PC-3 (cell line): ENCODE measurements around the gene CBX6.

Experiments
- CTCF ChIP-seq: fragments of 300-600 bp; sonication (generic); conservative IDR thresholded peaks from 2 replicates; pipeline ENCODE4 v1.5.1; 2017; ENCODE audit warnings: antibody characterized with exemption, low read depth, mild to moderate bottlenecking, low read length
- EZH2 ChIP-seq: fragments of 300-600 bp; sonication (generic); IDR thresholded peaks from one replicate; pipeline ENCODE4 v1.6.1; 2017; ENCODE audit warnings: antibody characterized with exemption, mild to moderate bottlenecking, low read length; ENCODE audit not compliant: unreplicated experiment
- EZH2phosphoT487 ChIP-seq: fragments of 300-600 bp; sonication (generic); IDR thresholded peaks from 2 replicates; pipeline ENCODE4 v1.6.1; 2018; ENCODE audit warnings: mild to moderate bottlenecking, antibody characterized with exemption, low read length, borderline replicate concordance

DNA sequence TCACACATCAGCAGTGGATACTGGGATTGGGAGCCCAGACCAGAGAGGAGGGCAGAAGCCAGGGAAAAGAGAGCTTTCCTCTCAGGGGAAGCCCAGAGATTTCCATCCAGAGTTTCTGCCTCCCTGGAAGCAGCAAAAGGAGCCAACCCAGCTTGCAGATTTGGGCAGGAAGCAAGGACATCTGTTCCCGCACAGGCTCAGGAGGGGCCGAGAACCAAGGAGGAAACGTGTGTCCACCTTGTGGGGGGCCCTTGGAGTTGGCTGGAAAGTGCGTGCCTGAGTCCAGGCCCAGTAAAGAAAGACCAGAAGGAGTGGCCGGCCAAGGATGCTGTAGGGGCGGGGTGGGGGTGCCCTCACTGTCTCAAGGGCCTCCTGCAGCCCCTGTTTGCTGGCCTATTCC lies 22.2 kb downstream of the CBX6 start:
- TF ChIP-seq EZH2phosphoT487 (no peak), CTCF (no peak), EZH2 (no peak)
